Right lobe of liver (tissue), 4 donors: ENCODE results near the gene ZNF674.
A peak's percentile ranks its signal among the peaks of the same experiment; 100 is the strongest.

ENCODE experiments used
- POLR2A ChIP-seq: fragments of 450-650 bp; IDR thresholded peaks from one replicate; pipeline ENCODE4 v1.6.1; 2017; ENCODE audit warnings: antibody characterized with exemption, mild to moderate bottlenecking
- TF ChIP-seq, protein P1 (sequence below), 4 donors: fragments of 200-600 bp in 3 of 4; fragments of 450-650 bp in 1 of 4; IDR thresholded peaks; one replicate each; pipeline versions ENCODE4 v1.5.1 to v1.8.0; 2016 to 2022; ENCODE audit warnings: antibody characterized with exemption in 4 of 4, mild to moderate bottlenecking in 2 of 4
- donor health status: DM: no; HTN: no; CAD: no.
- donor health status: DM: no; HTN: no; CAD: no.
- donor health status: DM: no; HTN: yes; CAD: no.

DNA sequence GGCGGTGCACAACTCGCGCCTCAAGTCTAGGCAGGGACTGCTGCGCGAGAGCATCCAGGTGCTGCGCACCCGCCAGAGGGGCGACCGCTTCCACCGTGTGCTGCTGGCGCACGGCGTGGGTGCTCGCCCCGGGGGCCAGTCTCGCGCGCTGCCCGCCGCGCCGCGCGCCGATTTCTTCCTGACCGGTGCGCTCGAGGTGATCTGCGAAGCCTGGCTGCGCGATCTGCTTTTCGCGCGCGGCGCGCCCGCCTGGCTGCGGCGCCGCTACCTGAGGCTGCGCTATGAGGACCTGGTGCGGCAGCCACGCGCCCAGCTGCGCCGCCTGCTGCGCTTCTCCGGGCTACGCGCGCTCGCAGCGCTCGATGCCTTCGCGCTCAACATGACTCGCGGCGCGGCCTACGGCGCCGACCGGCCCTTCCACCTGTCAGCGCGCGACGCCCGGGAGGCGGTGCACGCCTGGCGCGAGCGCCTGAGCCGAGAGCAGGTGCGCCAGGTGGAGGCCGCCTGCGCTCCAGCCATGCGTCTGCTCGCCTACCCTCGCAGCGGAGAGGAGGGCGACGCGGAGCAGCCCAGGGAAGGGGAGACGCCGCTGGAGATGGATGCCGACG is 29.7 kb upstream of the ZNF674 start:
- TF ChIP-seq, protein P1, sequence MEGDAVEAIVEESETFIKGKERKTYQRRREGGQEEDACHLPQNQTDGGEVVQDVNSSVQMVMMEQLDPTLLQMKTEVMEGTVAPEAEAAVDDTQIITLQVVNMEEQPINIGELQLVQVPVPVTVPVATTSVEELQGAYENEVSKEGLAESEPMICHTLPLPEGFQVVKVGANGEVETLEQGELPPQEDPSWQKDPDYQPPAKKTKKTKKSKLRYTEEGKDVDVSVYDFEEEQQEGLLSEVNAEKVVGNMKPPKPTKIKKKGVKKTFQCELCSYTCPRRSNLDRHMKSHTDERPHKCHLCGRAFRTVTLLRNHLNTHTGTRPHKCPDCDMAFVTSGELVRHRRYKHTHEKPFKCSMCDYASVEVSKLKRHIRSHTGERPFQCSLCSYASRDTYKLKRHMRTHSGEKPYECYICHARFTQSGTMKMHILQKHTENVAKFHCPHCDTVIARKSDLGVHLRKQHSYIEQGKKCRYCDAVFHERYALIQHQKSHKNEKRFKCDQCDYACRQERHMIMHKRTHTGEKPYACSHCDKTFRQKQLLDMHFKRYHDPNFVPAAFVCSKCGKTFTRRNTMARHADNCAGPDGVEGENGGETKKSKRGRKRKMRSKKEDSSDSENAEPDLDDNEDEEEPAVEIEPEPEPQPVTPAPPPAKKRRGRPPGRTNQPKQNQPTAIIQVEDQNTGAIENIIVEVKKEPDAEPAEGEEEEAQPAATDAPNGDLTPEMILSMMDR (IDR thresholded peaks at IDR 0.05) = peak in 1 of 4 donors; percentile 7
- no peak for TF ChIP-seq POLR2A
